Suppressor macrophage treated with lipopolysaccharide for 1 hour (primary cell): ENCODE data around the gene PDE6B.
A peak's percentile ranks its signal among the peaks of the same experiment; 100 is the strongest.

Experiments used
- DNase-seq, 3 donors: peaks; one replicate each; pipeline ENCODE4 v3.0.0-alpha.2; 2020 to 2022

The PDE6B gene

DNA sequence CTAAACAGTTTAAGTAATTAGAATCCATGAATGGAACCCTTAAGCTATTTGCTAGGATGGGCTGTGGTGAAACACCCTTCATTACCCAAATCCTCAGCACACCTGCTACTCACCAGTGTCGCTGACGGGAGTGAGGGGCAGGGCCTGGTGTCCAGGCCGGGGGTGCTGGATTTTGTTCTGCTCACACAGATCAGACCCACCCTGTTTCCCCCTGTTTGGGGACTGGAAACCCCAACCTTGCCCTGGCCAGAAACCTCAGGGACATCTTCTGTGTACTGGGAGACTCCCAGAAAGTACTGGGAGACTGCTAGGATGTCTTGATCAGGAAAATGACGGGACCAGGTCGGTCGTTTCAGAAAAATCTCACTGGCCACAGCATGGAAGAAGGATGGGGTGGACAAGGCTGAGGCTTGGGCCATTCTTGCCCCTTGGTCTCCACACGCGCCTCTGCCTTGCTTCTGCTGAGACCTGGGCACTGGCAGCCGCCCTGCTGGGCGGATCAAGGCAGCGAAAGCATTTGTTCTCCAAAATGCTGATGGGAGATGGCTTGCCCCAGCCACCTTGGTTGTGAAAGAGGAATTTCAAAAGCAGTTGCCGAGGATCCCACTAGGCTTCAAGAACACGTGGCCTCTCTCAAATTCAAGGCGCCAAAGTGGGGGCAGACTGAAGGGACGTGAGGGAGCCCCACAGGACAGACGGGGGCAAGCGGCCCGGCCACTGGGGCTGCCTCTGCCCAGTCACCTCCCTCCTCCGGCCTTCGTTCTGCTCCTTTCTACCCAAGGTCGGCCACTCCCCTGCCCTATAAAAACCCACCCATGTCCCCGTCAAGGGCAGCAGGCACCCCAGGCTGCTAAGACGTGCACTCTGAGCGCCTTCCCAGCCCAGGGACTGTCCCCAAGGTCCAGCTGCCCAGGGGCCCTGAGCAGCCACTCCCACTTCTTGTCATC is 23.5 kb upstream of the PDE6B start:
- no peak for DNase-seq

GRCh38 chr4:602559-602942 is 22.8 kb upstream of the PDE6B start:
- peak; percentile 22 to 56 (median 32) for DNase-seq

GRCh38 chr4:604131-604530 is 21.2 kb upstream of the PDE6B start:
- no peak for DNase-seq

DNA sequence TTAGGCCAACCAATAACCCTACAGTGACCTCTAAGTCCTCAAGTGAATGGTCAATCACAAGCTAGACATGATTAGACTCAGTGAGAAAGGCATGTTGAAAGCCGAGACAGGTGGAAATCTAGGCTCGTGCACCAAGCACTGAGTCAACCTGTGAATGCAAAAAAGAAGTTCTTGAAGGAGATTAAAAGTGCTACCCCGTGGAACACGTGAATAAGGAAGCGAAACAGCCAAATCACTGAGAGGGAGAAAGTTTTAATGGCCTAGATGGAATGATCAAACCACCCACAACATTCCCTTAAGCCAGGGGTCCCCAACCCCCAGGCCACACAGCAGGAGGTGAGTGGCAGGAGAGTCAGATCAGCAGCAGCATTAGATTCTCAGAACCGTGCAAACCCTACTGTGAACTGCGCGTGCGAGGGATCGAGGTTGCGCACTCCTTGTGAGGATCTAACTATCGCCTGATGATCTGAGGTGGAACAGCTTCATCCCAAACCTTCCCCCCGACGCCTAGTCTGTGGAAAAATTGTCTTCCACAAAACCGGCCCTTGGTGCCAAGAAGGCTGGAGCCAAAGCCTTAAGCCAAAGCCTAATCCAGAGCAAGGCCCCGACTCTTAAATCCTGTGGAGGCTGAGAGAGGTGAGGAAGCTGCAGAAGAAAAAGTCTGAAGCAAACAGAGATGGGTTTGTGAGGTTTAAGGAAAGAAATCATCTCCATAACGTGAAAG is 19.5 kb upstream of the PDE6B start:
- no peak for DNase-seq

DNA sequence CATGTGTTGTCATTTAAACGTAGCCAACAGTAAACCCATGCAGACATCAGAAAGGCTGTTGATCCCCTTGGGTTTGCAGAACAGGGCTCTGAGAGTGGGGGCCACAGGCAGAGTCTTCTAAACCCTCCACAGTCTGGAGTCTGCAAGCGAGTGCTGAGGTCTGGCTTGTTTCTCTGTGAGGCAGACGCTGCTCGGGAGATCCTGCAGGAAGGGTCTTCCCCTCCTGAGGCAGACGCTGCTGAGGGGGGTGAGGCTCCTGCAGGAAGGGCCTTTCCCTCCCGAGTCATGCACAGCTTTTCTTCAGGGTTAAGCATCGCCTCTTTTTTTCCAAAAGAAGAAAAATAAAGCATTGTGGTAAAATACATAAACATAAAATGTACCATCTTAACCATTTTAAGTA is 17.1 kb upstream of the PDE6B start:
- no peak for DNase-seq

- DNase-seq, result no peak
Observed at GRCh38 chr4:609400-610050, 15.8 kb upstream of the PDE6B start.

- DNase-seq, result no peak
Observed at GRCh38 chr4:610411-611261, 14.7 kb upstream of the PDE6B start.

GRCh38 chr4:612052-612748 is 13.2 kb upstream of the PDE6B start:
- DNase-seq, result no peak

- no peak for DNase-seq
Observed at GRCh38 chr4:612749-613125, 12.6 kb upstream of the PDE6B start.

DNA sequence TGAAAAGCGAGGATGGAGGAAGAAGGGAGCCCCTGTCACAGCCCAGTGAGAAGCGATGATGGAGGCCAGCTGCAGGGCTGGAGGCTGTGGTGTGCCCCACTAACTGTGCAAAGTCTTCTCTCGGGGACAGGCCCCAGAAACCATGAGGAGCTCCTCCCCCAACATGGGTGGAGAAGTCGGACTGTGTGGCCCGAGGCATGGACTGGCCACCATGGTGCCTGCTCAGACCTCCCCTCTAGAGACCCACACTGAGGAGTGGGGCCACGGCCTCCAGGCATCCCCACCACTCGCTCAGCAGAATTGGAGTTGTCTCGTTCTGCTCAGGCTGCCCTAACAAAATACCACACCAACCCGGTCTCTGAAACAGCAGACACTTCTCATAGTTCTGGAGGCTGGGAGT is 12.2 kb upstream of the PDE6B start:
- DNase-seq, result no peak

- no peak for DNase-seq
Observed at GRCh38 chr4:616091-616490, 9.3 kb upstream of the PDE6B start.

- no peak for DNase-seq
Observed at GRCh38 chr4:616911-617643, 8.3 kb upstream of the PDE6B start.

- DNase-seq, result no peak
Observed at GRCh38 chr4:617644-618641, 7.4 kb upstream of the PDE6B start.

DNA sequence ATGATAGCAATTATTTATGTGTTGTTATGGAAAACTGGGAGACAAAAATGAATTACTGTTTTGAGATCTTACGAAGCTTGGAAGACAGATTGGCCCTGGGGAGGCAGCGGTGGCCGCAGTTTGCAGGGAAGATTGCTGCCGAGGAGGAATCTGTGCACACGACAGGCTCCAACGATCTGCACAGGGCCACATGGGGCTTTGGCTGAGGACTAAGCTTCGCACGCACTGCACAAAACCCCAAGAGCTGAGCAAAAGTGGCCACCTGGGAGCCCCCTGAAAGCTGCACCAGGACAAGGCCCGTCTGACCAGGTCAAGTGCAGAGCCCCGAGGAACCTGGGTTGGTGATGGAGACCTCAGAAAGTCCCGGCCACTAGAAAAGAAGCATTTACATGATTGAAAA is 5.2 kb upstream of the PDE6B start:
- no peak for DNase-seq

GRCh38 chr4:620851-621261 is 4.5 kb upstream of the PDE6B start:
- DNase-seq, result no peak

DNA sequence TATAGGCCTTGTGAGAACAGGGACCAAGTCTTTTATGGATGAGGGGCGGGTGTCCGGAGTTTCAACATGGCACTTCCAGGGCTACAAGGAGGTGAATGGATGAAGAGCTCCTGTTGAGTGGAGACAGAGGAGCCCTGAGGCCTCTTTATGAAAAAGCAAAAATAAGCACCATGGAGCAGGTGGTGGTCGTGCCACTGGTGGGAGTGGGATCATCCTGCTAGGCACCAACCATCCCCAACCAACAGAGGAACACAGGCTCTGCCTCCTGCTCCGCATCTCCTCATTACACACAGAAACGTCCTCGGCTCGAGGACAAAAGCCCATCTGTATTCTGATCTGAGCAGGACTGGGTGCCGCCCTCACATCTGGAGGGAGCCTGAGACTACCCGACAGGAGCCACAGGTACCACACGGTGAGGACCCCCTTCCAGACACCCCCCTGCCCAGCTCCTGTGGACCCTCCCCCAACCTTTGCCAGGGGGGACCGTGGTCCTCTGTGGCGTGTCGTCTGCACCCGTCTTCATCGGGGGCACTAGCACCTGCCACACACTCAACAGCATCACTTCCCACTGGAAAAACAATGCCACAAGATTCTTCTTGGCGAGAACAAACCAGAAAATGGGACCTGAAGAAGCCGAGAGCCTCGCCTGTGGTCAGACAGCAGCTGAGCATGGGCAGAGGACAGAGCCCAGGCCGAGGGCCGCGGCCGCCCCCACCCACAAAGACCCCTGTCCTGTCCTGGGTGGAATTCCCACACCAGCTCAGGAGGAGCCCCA is 3.9 kb upstream of the PDE6B start:
- DNase-seq, result no peak

- DNase-seq, result peak in 1 of 3 donors; percentile 14
Observed at GRCh38 chr4:622071-622995, 3.0 kb upstream of the PDE6B start.
